ENCODE measurements around the gene TALDO1. TPM values are rescaled to one million over a fixed set of nuclear protein-coding genes. Genes with fewer than 3 reads are reported as not detected.

Gene TALDO1
- total and polyA plus RNA-seq, 2 donors (not counting 3 experiments of a cell fraction or from before 2014, with no cell fraction given) = 211 to 294 TPM

GRCh38 chr11:704228-704674 is 43.0 kb upstream of the TALDO1 start:
- Histone ChIP-seq H3K79me2 (ENCODE audit: control insufficient read depth, insufficient read depth, low read length) (no peaks in the 10 kb centered on the region), H2AFZ (ENCODE audit: low read depth, low read length) (no peak overlapping the region), H3K27me3 (ENCODE audit: control insufficient read depth in 2 of 2, insufficient read depth in 2 of 2, low read length in 2 of 2) (no peaks in the 10 kb centered on the region), H3K9me3 (replicated peaks; ENCODE audit: control insufficient read depth, insufficient read depth, low read length) (no peaks in the 10 kb centered on the region), H3K9me1 (replicated peaks; ENCODE audit: control insufficient read depth, extremely low read depth, insufficient read depth, low read length) (no peaks in the 10 kb centered on the region), H3K4me3 (replicated peaks in 1 of 3; ENCODE audit: insufficient read depth in 1 of 3, low read depth in 1 of 3, low read length in 3 of 3) (no peak overlapping the region), H4K20me1 (replicated peaks; ENCODE audit: control insufficient read depth, extremely low read depth, insufficient read depth, low read length) (no peaks in the 10 kb centered on the region), H3K36me3 (ENCODE audit: control insufficient read depth in 2 of 2, extremely low read depth in 1 of 2, insufficient read depth in 2 of 2, low read length in 2 of 2) (no peaks in the 10 kb centered on the region), H3K9ac (replicated peaks; ENCODE audit: extremely low read depth, insufficient read depth, low read length) (no peak overlapping the region), H3K4me1 (ENCODE audit: control insufficient read depth, extremely low read depth, insufficient read depth, low read length) (peaks cover 5% of the 10 kb centered on the region), H3K4me2 (ENCODE audit: insufficient read depth, low read length) (no peak overlapping the region), H3K27ac (ENCODE audit: insufficient read depth, low read depth, low read length) (no peak overlapping the region)
- TF ChIP-seq MYC (IDR thresholded peaks at IDR 0.05; ENCODE audit: low read depth, low read length) (no peak), GATA2 (IDR thresholded peaks at IDR 0.05; ENCODE audit: insufficient read depth, insufficient read length, low read depth, low read length) (no peak)
- ChIA-PET POLR2A (no interaction called here), CTCF (interaction anchor here (0.8 to 1.8 kb wide), 4 partner anchors 9 to 22 kb away, joined by 4 to 10 read pairs (median 6); partner anchors contain the start of genes DEAF1 and TMEM80)
- intact Hi-C loops (cut with micrococcal nuclease) = no loop called here
- DNase-seq (ENCODE audit: low read depth, low spot score) (no peak), FAIRE-seq (no peak)
- dilution Hi-C loops (cut with MboI; ENCODE audit: extremely low pct_ligation_motif_present, low sequenced_read_pairs) = no loop called here
- no TSS peak for BruUV-seq (replicated peaks)

GRCh38 chr11:704781-705645 is 42.3 kb upstream of the TALDO1 start:
- H2AFZ ChIP-seq (ENCODE audit: low read depth, low read length) = no peak overlapping the region
- POLR2A ChIA-PET = no interaction called here
- intact Hi-C loops (cut with micrococcal nuclease) = no loop called here
- H4K20me1 ChIP-seq (replicated peaks; ENCODE audit: control insufficient read depth, extremely low read depth, insufficient read depth, low read length) = no peaks in the 10 kb centered on the region
- H3K4me2 ChIP-seq (ENCODE audit: insufficient read depth, low read length) = no peak overlapping the region
- no peaks in the 10 kb centered on the region for H3K36me3 ChIP-seq (ENCODE audit: control insufficient read depth in 2 of 2, extremely low read depth in 1 of 2, insufficient read depth in 2 of 2, low read length in 2 of 2)
- TF ChIP-seq GATA2 (IDR thresholded peaks at IDR 0.05; ENCODE audit: insufficient read depth, insufficient read length, low read depth, low read length) (no peak), POLR2A (IDR thresholded peaks at IDR 0.05; ENCODE audit: low read depth, low read length) (no peak), POLR2AphosphoS5 (IDR thresholded peaks at IDR 0.05; ENCODE audit: insufficient read depth, low read depth, low read length) (peak; percentile 13), MAX (IDR thresholded peaks at IDR 0.05; ENCODE audit: insufficient read depth, insufficient read length) (no peak)
- H3K4me1 ChIP-seq (ENCODE audit: control insufficient read depth, extremely low read depth, insufficient read depth, low read length) = peaks cover 5% of the 10 kb centered on the region
- no peaks in the 10 kb centered on the region for H3K9me3 ChIP-seq (replicated peaks; ENCODE audit: control insufficient read depth, insufficient read depth, low read length)
- no peak for DNase-seq (ENCODE audit: low read depth, low spot score)
- dilution Hi-C loops (cut with MboI; ENCODE audit: extremely low pct_ligation_motif_present, low sequenced_read_pairs) = no loop called here
- H3K27ac ChIP-seq (ENCODE audit: insufficient read depth, low read depth, low read length) = no peak overlapping the region
- H3K4me3 ChIP-seq (replicated peaks in 1 of 3; ENCODE audit: insufficient read depth in 1 of 3, low read depth in 1 of 3, low read length in 3 of 3) = no peak overlapping the region
- no peaks in the 10 kb centered on the region for H3K9me1 ChIP-seq (replicated peaks; ENCODE audit: control insufficient read depth, extremely low read depth, insufficient read depth, low read length)
- no peaks in the 10 kb centered on the region for H3K79me2 ChIP-seq (ENCODE audit: control insufficient read depth, insufficient read depth, low read length)
- H3K27me3 ChIP-seq (ENCODE audit: control insufficient read depth in 2 of 2, insufficient read depth in 2 of 2, low read length in 2 of 2) = no peaks in the 10 kb centered on the region
- no TSS peak for BruUV-seq (replicated peaks)
- FAIRE-seq = no peak
- CTCF ChIA-PET = interaction anchor here (0.8 to 1.8 kb wide), 4 partner anchors 10 to 18 kb away, joined by 5 to 10 read pairs (median 6); partner anchors contain the start of genes DEAF1 and TMEM80
- H3K9ac ChIP-seq (replicated peaks; ENCODE audit: extremely low read depth, insufficient read depth, low read length) = no peak overlapping the region

Measured in endothelial cell of umbilical vein (primary cell).